B cell (primary cell): ENCODE measurements around the gene ATXN7L3. TPM values are rescaled to one million over a fixed set of nuclear protein-coding genes. Genes with fewer than 3 reads are reported as not detected.

ENCODE experiments used
- ATAC-seq: fragments of 200-7000 bp; cut with Tn5 transposase; one replicate; pipeline ENCODE4 v1.10.0; 2021; ENCODE audit warnings: low read depth, mild to moderate bottlenecking, moderate number of reproducible peaks, moderate library complexity
- CTCF ChIA-PET: fragments of 350-600 bp; sonication (Branson Sonifier 250); formaldehyde crosslinking; loops from one replicate; lab custom pipeline; 2021; ENCODE audit warnings: antibody characterized with exemption, inconsistent platforms; lab: Charles Lee
- POLR2A ChIA-PET: fragments of 350-600 bp; sonication (Branson Sonifier 250); formaldehyde crosslinking; loops from one replicate; lab custom pipeline; 2021; ENCODE audit warnings: antibody characterized with exemption; lab: Charles Lee
- DNase-seq: peaks from one replicate; pipeline ENCODE4 v3.0.0; 2013
- H2AFZ ChIP-seq: 2 replicates; pipeline ENCODE4 v1.6.1; 2012; ENCODE audit warnings: mild to moderate bottlenecking, low read depth, low read length; ENCODE audit not compliant: insufficient read depth, poor library complexity, severe bottlenecking
- H3K27ac ChIP-seq, 2 donors: 1 replicate in 1 of 2; 2 replicates in 1 of 2; pipeline ENCODE4 v1.5.1; 2012 to 2013; ENCODE audit warnings: low read length in 2 of 2, mild to moderate bottlenecking in 2 of 2, moderate library complexity in 1 of 2
- H3K27me3 ChIP-seq, 4 experiments: fragments of 200-600 bp in 1 of 4; sonication (generic) in 1 of 4; replicated peaks in 1 of 4; 1 replicate in 2 of 4; 2 replicates in 2 of 4; pipeline versions ENCODE4 v1.6.1 to v1.7.0; 2013 to 2016; ENCODE audit warnings: low read length in 3 of 4, mild to moderate bottlenecking in 2 of 4, mixed read lengths in 1 of 4, moderate library complexity in 1 of 4; ENCODE audit not compliant: insufficient read depth in 4 of 4, control insufficient read depth in 3 of 4; ENCODE audit errors: control extremely low read depth in 1 of 4
- H3K36me3 ChIP-seq, 2 experiments: replicated peaks in 1 of 2; 1 replicate in 1 of 2; 2 replicates in 1 of 2; pipeline versions ENCODE4 v1.6.1 to v1.7.1; 2013; ENCODE audit warnings: low read length in 1 of 2; ENCODE audit not compliant: insufficient read depth in 2 of 2, control insufficient read depth in 1 of 2; ENCODE audit errors: control extremely low read depth in 1 of 2, extremely low read depth in 1 of 2
- H3K4me1 ChIP-seq, 2 donors: fragments of 200-600 bp in 1 of 2; sonication (generic) in 1 of 2; 1 replicate in 1 of 2; 2 replicates in 1 of 2; pipeline versions ENCODE4 v1.5.1 to v1.6.1; 2013 to 2017; ENCODE audit warnings: low read length in 2 of 2; ENCODE audit not compliant: control insufficient read depth in 2 of 2, insufficient read depth in 2 of 2
- H3K4me2 ChIP-seq: replicated peaks from 2 replicates; pipeline ENCODE3; 2012; ENCODE audit warnings: mild to moderate bottlenecking, low read depth, low read length; ENCODE audit not compliant: poor library complexity, severe bottlenecking
- H3K4me3 ChIP-seq, 5 experiments: fragments of 200-600 bp in 1 of 5; sonication (generic) in 1 of 5; 1 replicate in 3 of 5; 2 replicates in 2 of 5; pipeline versions ENCODE4 v1.5.1 to v1.7.0; 2011 to 2016; ENCODE audit warnings: low read length in 4 of 5, mild to moderate bottlenecking in 4 of 5, low read depth in 2 of 5, control low read depth in 1 of 5, moderate library complexity in 1 of 5; ENCODE audit not compliant: insufficient read depth in 1 of 5; ENCODE audit errors: control extremely low read depth in 1 of 5, extremely low read depth in 1 of 5
- H3K79me2 ChIP-seq: fragments of 200-600 bp; sonication (generic); one replicate; pipeline ENCODE4 v1.6.0; 2016; ENCODE audit warnings: low read length; ENCODE audit not compliant: control insufficient read depth, insufficient read depth
- H3K9ac ChIP-seq: fragments of 200-600 bp; sonication (generic); 2 replicates; pipeline ENCODE4 v1.6.1; 2017; ENCODE audit warnings: mild to moderate bottlenecking, low read length, moderate library complexity
- H3K9me3 ChIP-seq, 3 donors: one replicate each; pipeline versions ENCODE4 v1.6.1 to v1.7.1; 2013; ENCODE audit warnings: low read length in 2 of 3; ENCODE audit not compliant: control insufficient read depth in 2 of 3, insufficient read depth in 1 of 3; ENCODE audit errors: control extremely low read depth in 1 of 3
- H4K20me1 ChIP-seq: 2 replicates; pipeline ENCODE4 v1.6.0; 2012; ENCODE audit warnings: mild to moderate bottlenecking, low read length; ENCODE audit not compliant: insufficient read depth, control insufficient read depth, poor library complexity, severe bottlenecking
- H3K27ac Mint-ChIP-seq: one replicate; pipeline ENCODE4 v1.8.0; 2021; ENCODE audit warnings: mixed read lengths
- H3K27me3 Mint-ChIP-seq: one replicate; pipeline ENCODE4 v1.8.0; 2021; ENCODE audit warnings: mixed read lengths
- H3K4me1 Mint-ChIP-seq: one replicate; pipeline ENCODE4 v1.8.0; 2021; ENCODE audit warnings: mixed read lengths
- H3K4me3 Mint-ChIP-seq: one replicate; pipeline ENCODE4 v1.8.0; 2021; ENCODE audit warnings: mixed read lengths
- H3K9me3 Mint-ChIP-seq: one replicate; pipeline ENCODE4 v1.8.0; 2022; ENCODE audit warnings: mixed read lengths; ENCODE audit not compliant: insufficient read depth
- CTCF ChIP-seq: fragments of 200-600 bp; IDR thresholded peaks from one replicate; pipeline ENCODE4 v1.8.0; 2022; ENCODE audit warnings: antibody characterized with exemption, mild to moderate bottlenecking
- EZH2 ChIP-seq: IDR thresholded peaks from 2 replicates; pipeline ENCODE4 v1.6.1; 2012; ENCODE audit warnings: borderline replicate concordance, low read depth, mild to moderate bottlenecking, moderate library complexity, low read length; ENCODE audit not compliant: insufficient read depth, poor library complexity, severe bottlenecking
- WGBS: methylation state at CpG from one replicate; pipeline ENCODE4 v1.1.5; 2013; ENCODE audit warnings: missing lambda C conversion rate; ENCODE audit not compliant: insufficient coverage; 5-methylcytosine and 5-hydroxymethylcytosine counted together
- intact Hi-C: fragments of 100-400 bp; cut with micrococcal nuclease; formaldehyde crosslinking; loops from one replicate; pipeline ENCODE4 v1.10.0; 2022
- polyA minus RNA-seq: library from RNA; depleted of rRNA, polyadenylated mRNA; stranded (reverse); fragments of >200 nt; gene quantifications from 2 replicates; pipeline ENCODE4 v1.2.3, GENCODE V29; 2012
- polyA plus RNA-seq: library from polyadenylated mRNA; depleted of rRNA; stranded (reverse); fragments of >200 nt; gene quantifications from 2 replicates; pipeline ENCODE4 v1.2.3, GENCODE V29; 2012
- total RNA-seq, 2 donors: library from RNA; stranded (reverse); fragments of 120-200 nt in 1 of 2; gene quantifications; 1 replicate in 1 of 2; 2 replicates in 1 of 2; pipeline versions ENCODE4 v1.2.3 to v1.2.4, GENCODE V29; 2013 to 2022

ATXN7L3 gene
- 107 and 119 TPM in 2 replicates for total RNA-seq
- 47.6 TPM for total RNA-seq (2013)
- 63.6 and 76.3 TPM in 2 replicates for polyA plus RNA-seq
- polyA minus RNA-seq: 37.0 and 47.1 TPM in 2 replicates

GRCh38 chr17:44199553-44200477 lies at the start of gene ATXN7L3:
TSS of gene ATXN7L3 (minus strand) at chr17:44199884. CDS start at chr17:44198070, 1,814 bp downstream.
- H3K4me1 Mint-ChIP-seq: peaks cover 46% of the 10 kb centered on the region
- peak; percentile 100 for DNase-seq
- WGBS: under 1% methylated on average over 89 of the region's 126 CpGs

More at GRCh38 chr17:44199553-44200477, at the start of gene ATXN7L3:
- H3K9me3 Mint-ChIP-seq: no peaks in the 10 kb centered on the region
- Histone ChIP-seq H3K36me3 (peaks cover 3 to 23% of the 10 kb centered on the region in 2 experiments), H3K9ac (peak within 1 kb of the TSS; percentile 79), H3K4me3 (peak within 1 kb of the TSS; percentile 66 to 83 (median 81)), H3K4me1 (peaks cover 30 to 43% of the 10 kb centered on the region in 2 donors), H3K27ac (peak within 1 kb of the TSS; percentile 89 to 90), H3K27me3 (no peaks in the 10 kb centered on the region), H4K20me1 (peaks cover 20% of the 10 kb centered on the region), H3K9me3 (no peaks in the 10 kb centered on the region), H2AFZ (peak within 1 kb of the TSS; percentile 81), H3K4me2 (peak within 1 kb of the TSS; percentile 92), H3K79me2 (peaks cover 41% of the 10 kb centered on the region)
- ATAC-seq: peak; percentile 81
- intact Hi-C loops: loop anchor here (1.0 kb wide), 6 partner anchors 10 to 148 kb away; partner anchors contain the start of genes HROB, SLC25A39 and TMUB2
- no peaks in the 10 kb centered on the region for H3K27me3 Mint-ChIP-seq
- H3K4me3 Mint-ChIP-seq: peak within 1 kb of the TSS; percentile 88
- CTCF ChIA-PET: interaction anchor here (1.4 to 5.4 kb wide), 2 partner anchors 10 to 31 kb away, joined by 3 to 44 read pairs; no protein-coding TSS in a partner anchor
- POLR2A ChIA-PET: interaction anchor here (0.6 to 8.9 kb wide), 16 partner anchors 9 to 1440 kb away, joined by 3 to 100 read pairs (median 6); partner anchors contain the start of genes BRCA1, SLC25A39, TMUB2 and UBTF
- peak within 1 kb of the TSS; percentile 95 for H3K27ac Mint-ChIP-seq
- no peak for TF ChIP-seq EZH2
- no peak for TF ChIP-seq CTCF
